HEK293 (cell line): Measurements from ENCODE around the gene MGAT1.

Experiments
- CTCF ChIA-PET: fragments of 350-600 bp; formaldehyde crosslinking; extraction: SDS; loops from one replicate; lab custom pipeline; 2021; ENCODE audit warnings: antibody characterized with exemption; lab: Yijun Ruan, JAX
- POLR2A ChIA-PET: fragments of 300-600 bp; formaldehyde crosslinking; extraction: SDS; loops from one replicate; lab custom pipeline; 2020; ENCODE audit warnings: antibody characterized with exemption, inconsistent platforms; lab: Yijun Ruan, JAX
- H3K27ac ChIP-seq: fragments of 200-500 bp; sonication (Bioruptor generic); 2 replicates; pipeline ENCODE4 v1.5.1; 2014; ENCODE audit warnings: low read depth, low read length, control low read depth, inconsistent platforms; ENCODE audit errors: extremely low read depth
- H3K36me3 ChIP-seq, 2 experiments: fragments of 200-500 bp in 1 of 2; sonication (Bioruptor generic) in 1 of 2; 1 replicate in 1 of 2; 2 replicates in 1 of 2; pipeline ENCODE4 v1.5.1; 2014 to 2017; ENCODE audit warnings: inconsistent platforms in 2 of 2, low read length in 2 of 2; ENCODE audit not compliant: control insufficient read depth in 2 of 2, insufficient read depth in 1 of 2
- H3K4me1 ChIP-seq: fragments of 200-500 bp; sonication (Bioruptor generic); 2 replicates; pipeline ENCODE4 v1.5.1; 2014; ENCODE audit warnings: mild to moderate bottlenecking, low read length, inconsistent platforms; ENCODE audit not compliant: control insufficient read depth, insufficient read depth
- H3K4me3 ChIP-seq: 2 replicates; pipeline ENCODE4 v1.5.1; 2011; ENCODE audit warnings: low read depth, mild to moderate bottlenecking, control low read depth, low read length, moderate library complexity
- H3K9me3 ChIP-seq: fragments of 200-500 bp; sonication (Bioruptor generic); 2 replicates; pipeline ENCODE4 v1.5.1; 2014; ENCODE audit warnings: low read depth, low read length, inconsistent platforms; ENCODE audit not compliant: control insufficient read depth, insufficient read depth
- BCL11A ChIP-seq: fragments of 450-650 bp; formaldehyde crosslinking; IDR thresholded peaks from 2 replicates; pipeline ENCODE4 v1.5.1; 2016; ENCODE audit warnings: low read depth, missing biosample characterization, missing genetic modification characterization
- BCL11B ChIP-seq: fragments of 450-650 bp; formaldehyde crosslinking; IDR thresholded peaks from 2 replicates; pipeline ENCODE4 v1.5.1; 2016; ENCODE audit warnings: low read depth, missing biosample characterization, missing genetic modification characterization
- BCL6B ChIP-seq: fragments of 450-650 bp; formaldehyde crosslinking; IDR thresholded peaks from 2 replicates; pipeline ENCODE4 v1.5.1; 2017; ENCODE audit warnings: missing biosample characterization, missing genetic modification characterization
- EGR2 ChIP-seq: fragments of 450-650 bp; formaldehyde crosslinking; IDR thresholded peaks from 2 replicates; pipeline ENCODE4 v1.5.1; 2016; ENCODE audit warnings: low read depth, missing biosample characterization, missing genetic modification characterization
- HOXC10 ChIP-seq: sonication (generic); formaldehyde crosslinking; IDR thresholded peaks from 2 replicates; pipeline ENCODE4 v1.8.1; 2023; ENCODE audit warnings: mild to moderate bottlenecking, missing genetic modification reagents
- KLF7 ChIP-seq: fragments of 450-650 bp; formaldehyde crosslinking; IDR thresholded peaks from 2 replicates; pipeline ENCODE4 v1.5.1; 2016; ENCODE audit warnings: missing biosample characterization, missing genetic modification characterization, borderline replicate concordance
- KLF8 ChIP-seq: fragments of 450-650 bp; formaldehyde crosslinking; IDR thresholded peaks from 2 replicates; pipeline ENCODE4 v1.5.1; 2016; ENCODE audit warnings: missing biosample characterization, missing genetic modification characterization
- KLF9 ChIP-seq: fragments of 450-650 bp; formaldehyde crosslinking; IDR thresholded peaks from 2 replicates; pipeline ENCODE4 v1.5.1; 2016; ENCODE audit warnings: missing biosample characterization, missing genetic modification characterization, low read depth
- PRDM2 ChIP-seq: fragments of 450-650 bp; formaldehyde crosslinking; IDR thresholded peaks from 2 replicates; pipeline ENCODE4 v1.5.1; 2016; ENCODE audit warnings: missing biosample characterization, missing genetic modification characterization, borderline replicate concordance
- SCRT1 ChIP-seq: fragments of 450-650 bp; formaldehyde crosslinking; IDR thresholded peaks from 2 replicates; pipeline ENCODE4 v1.5.1; 2016; ENCODE audit warnings: missing biosample characterization, missing genetic modification characterization, borderline replicate concordance
- TRIM28 ChIP-seq: IDR thresholded peaks from 2 replicates; pipeline ENCODE4 v1.6.1; 2011; ENCODE audit warnings: low read length, control low read depth, borderline replicate concordance
- YY2 ChIP-seq: fragments of 450-650 bp; formaldehyde crosslinking; IDR thresholded peaks from 2 replicates; pipeline ENCODE4 v1.5.1; 2016; ENCODE audit warnings: missing biosample characterization, missing genetic modification characterization
- ZBTB20 ChIP-seq: fragments of 450-650 bp; formaldehyde crosslinking; IDR thresholded peaks from 2 replicates; pipeline ENCODE4 v1.5.1; 2016; ENCODE audit warnings: missing biosample characterization, missing genetic modification characterization
- ZBTB21 ChIP-seq: fragments of 450-650 bp; formaldehyde crosslinking; IDR thresholded peaks from 2 replicates; pipeline ENCODE4 v1.5.1; 2017; ENCODE audit warnings: missing biosample characterization, missing genetic modification characterization
- ZFP69B ChIP-seq: fragments of 450-650 bp; formaldehyde crosslinking; IDR thresholded peaks from 2 replicates; pipeline ENCODE4 v1.5.1; 2016; ENCODE audit warnings: missing biosample characterization, missing genetic modification characterization
- ZNF214 ChIP-seq: fragments of 450-650 bp; formaldehyde crosslinking; IDR thresholded peaks from 2 replicates; pipeline ENCODE4 v1.5.1; 2017; ENCODE audit warnings: missing biosample characterization, mild to moderate bottlenecking, missing genetic modification characterization, borderline replicate concordance
- ZNF239 ChIP-seq: fragments of 450-650 bp; formaldehyde crosslinking; IDR thresholded peaks from 2 replicates; pipeline ENCODE4 v1.5.1; 2016; ENCODE audit warnings: missing biosample characterization, missing genetic modification characterization
- ZNF335 ChIP-seq: fragments of 450-650 bp; formaldehyde crosslinking; conservative IDR thresholded peaks from 2 replicates; pipeline ENCODE4 v1.5.1; 2016; ENCODE audit warnings: missing biosample characterization, missing genetic modification characterization
- ZNF398 ChIP-seq: fragments of 450-650 bp; formaldehyde crosslinking; IDR thresholded peaks from 2 replicates; pipeline ENCODE4 v1.5.1; 2017; ENCODE audit warnings: missing biosample characterization, missing genetic modification characterization
- ZNF404 ChIP-seq: fragments of 450-650 bp; formaldehyde crosslinking; IDR thresholded peaks from 2 replicates; pipeline ENCODE4 v1.5.1; 2017; ENCODE audit warnings: missing biosample characterization, missing genetic modification characterization
- ZNF510 ChIP-seq: fragments of 450-650 bp; formaldehyde crosslinking; IDR thresholded peaks from 2 replicates; pipeline ENCODE4 v1.5.1; 2018; ENCODE audit warnings: mild to moderate bottlenecking, missing genetic modification characterization, missing biosample characterization; ENCODE audit not compliant: insufficient replicate concordance
- ZNF514 ChIP-seq: fragments of 450-650 bp; formaldehyde crosslinking; IDR thresholded peaks from 2 replicates; pipeline ENCODE4 v1.5.1; 2016; ENCODE audit warnings: missing biosample characterization, missing genetic modification characterization
- ZNF548 ChIP-seq: fragments of 450-650 bp; formaldehyde crosslinking; IDR thresholded peaks from 2 replicates; pipeline ENCODE4 v1.5.1; 2016; ENCODE audit warnings: missing biosample characterization, missing genetic modification characterization
- ZNF596 ChIP-seq: fragments of 450-650 bp; IDR thresholded peaks from 2 replicates; pipeline ENCODE4 v1.5.0; 2018; ENCODE audit warnings: missing biosample characterization, mild to moderate bottlenecking, missing genetic modification characterization, moderate library complexity
- ZNF658 ChIP-seq: fragments of 450-650 bp; formaldehyde crosslinking; IDR thresholded peaks from 2 replicates; pipeline ENCODE4; 2016; ENCODE audit warnings: missing biosample characterization, missing genetic modification characterization
- ZNF707 ChIP-seq: fragments of 450-650 bp; formaldehyde crosslinking; IDR thresholded peaks from 2 replicates; pipeline ENCODE4 v1.5.1; 2016; ENCODE audit warnings: missing biosample characterization, missing genetic modification characterization
- ZNF768 ChIP-seq: fragments of 450-650 bp; formaldehyde crosslinking; IDR thresholded peaks from 2 replicates; pipeline ENCODE4 v1.5.1; 2018; ENCODE audit warnings: missing biosample characterization, mild to moderate bottlenecking, missing genetic modification characterization

MGAT1 gene

GRCh38 chr5:180810210-180810958 is 7.8 kb upstream of the MGAT1 start (continued):
- TF ChIP-seq ZNF707 (tag by site-specific recombination) (no peak), ZNF514 (no peak)

GRCh38 chr5:180809403-180810209 is 7.0 kb upstream of the MGAT1 start:
- peak overlapping the region; percentile 96 for H3K27ac ChIP-seq
- H3K36me3 ChIP-seq, result peaks cover 0 to 25% of the 10 kb centered on the region in 2 experiments; a peak in 1 of 3 replicates
- POLR2A ChIA-PET, result interaction anchor here (0.7 to 1.5 kb wide), 5 partner anchors 9 to 300 kb away, joined by 3 to 14 read pairs (median 4); partner anchors contain the start of gene ZFP62
- CTCF ChIA-PET, result no interaction called here
- no peaks in the 10 kb centered on the region for H3K9me3 ChIP-seq
- peaks cover 14% of the 10 kb centered on the region for H3K4me1 ChIP-seq
- H3K4me3 ChIP-seq, result peak overlapping the region; percentile 88
- no peak; the same call in none of the 2 replicates for TF ChIP-seq ZNF335 (tag by site-specific recombination)
- TF ChIP-seq KLF8, result peak; percentile 75
- no peak for TF ChIP-seq HOXC10 (CRISPR knock-in tag)
- TF ChIP-seq ZNF239 (tag by site-specific recombination), result no peak
- TF ChIP-seq YY2 (tag by site-specific recombination), result no peak
- no peak for TF ChIP-seq ZNF658 (tag by site-specific recombination)
- TF ChIP-seq BCL11B (tag by site-specific recombination), result peak; percentile 74; the same call in 1 of the 2 replicates
- TF ChIP-seq ZNF510 (tag by site-specific recombination), result no peak
- TF ChIP-seq EGR2 (tag by site-specific recombination), result peak; percentile 44
- TF ChIP-seq ZNF596 (tag by site-specific recombination), result peak; percentile 68
- TF ChIP-seq SCRT1 (tag by site-specific recombination), result no peak
- no peak for TF ChIP-seq BCL6B
- TF ChIP-seq ZNF548 (tag by site-specific recombination), result no peak
- TF ChIP-seq ZNF214 (tag by site-specific recombination), result no peak
- 0 out of 2 replicates have a peak, but pooled peaks have one; percentile 29 for TF ChIP-seq BCL11A (tag by site-specific recombination)
- TF ChIP-seq ZNF398 (tag by site-specific recombination), result peak; percentile 53
- TF ChIP-seq ZBTB21 (tag by site-specific recombination), result peak; percentile 23; the same call in 1 of the 2 replicates
- no peak for TF ChIP-seq ZNF404 (tag by site-specific recombination)
- TF ChIP-seq ZNF768 (tag by site-specific recombination), result no peak
- TF ChIP-seq TRIM28, result no peak
- peak; percentile 19; the same call in 1 of the 2 replicates for TF ChIP-seq KLF7 (tag by site-specific recombination)
- peak; percentile 81 for TF ChIP-seq KLF9
- no peak for TF ChIP-seq PRDM2 (tag by site-specific recombination)
- TF ChIP-seq ZFP69B (tag by site-specific recombination), result no peak
- TF ChIP-seq ZBTB20 (tag by site-specific recombination), result peak; percentile 96
